ENCODE results near the gene OLA1. TPM values are rescaled to one million over a fixed set of nuclear protein-coding genes. Genes with fewer than 3 reads are reported as not detected.

OLA1 gene
- total and polyA plus RNA-seq, 9 of the 15 experiments (the other 6 are each of a cell fraction or from before 2014, with no cell fraction given) = 208 to 353 (median 225) TPM

- TF ChIP-seq, protein P1, sequence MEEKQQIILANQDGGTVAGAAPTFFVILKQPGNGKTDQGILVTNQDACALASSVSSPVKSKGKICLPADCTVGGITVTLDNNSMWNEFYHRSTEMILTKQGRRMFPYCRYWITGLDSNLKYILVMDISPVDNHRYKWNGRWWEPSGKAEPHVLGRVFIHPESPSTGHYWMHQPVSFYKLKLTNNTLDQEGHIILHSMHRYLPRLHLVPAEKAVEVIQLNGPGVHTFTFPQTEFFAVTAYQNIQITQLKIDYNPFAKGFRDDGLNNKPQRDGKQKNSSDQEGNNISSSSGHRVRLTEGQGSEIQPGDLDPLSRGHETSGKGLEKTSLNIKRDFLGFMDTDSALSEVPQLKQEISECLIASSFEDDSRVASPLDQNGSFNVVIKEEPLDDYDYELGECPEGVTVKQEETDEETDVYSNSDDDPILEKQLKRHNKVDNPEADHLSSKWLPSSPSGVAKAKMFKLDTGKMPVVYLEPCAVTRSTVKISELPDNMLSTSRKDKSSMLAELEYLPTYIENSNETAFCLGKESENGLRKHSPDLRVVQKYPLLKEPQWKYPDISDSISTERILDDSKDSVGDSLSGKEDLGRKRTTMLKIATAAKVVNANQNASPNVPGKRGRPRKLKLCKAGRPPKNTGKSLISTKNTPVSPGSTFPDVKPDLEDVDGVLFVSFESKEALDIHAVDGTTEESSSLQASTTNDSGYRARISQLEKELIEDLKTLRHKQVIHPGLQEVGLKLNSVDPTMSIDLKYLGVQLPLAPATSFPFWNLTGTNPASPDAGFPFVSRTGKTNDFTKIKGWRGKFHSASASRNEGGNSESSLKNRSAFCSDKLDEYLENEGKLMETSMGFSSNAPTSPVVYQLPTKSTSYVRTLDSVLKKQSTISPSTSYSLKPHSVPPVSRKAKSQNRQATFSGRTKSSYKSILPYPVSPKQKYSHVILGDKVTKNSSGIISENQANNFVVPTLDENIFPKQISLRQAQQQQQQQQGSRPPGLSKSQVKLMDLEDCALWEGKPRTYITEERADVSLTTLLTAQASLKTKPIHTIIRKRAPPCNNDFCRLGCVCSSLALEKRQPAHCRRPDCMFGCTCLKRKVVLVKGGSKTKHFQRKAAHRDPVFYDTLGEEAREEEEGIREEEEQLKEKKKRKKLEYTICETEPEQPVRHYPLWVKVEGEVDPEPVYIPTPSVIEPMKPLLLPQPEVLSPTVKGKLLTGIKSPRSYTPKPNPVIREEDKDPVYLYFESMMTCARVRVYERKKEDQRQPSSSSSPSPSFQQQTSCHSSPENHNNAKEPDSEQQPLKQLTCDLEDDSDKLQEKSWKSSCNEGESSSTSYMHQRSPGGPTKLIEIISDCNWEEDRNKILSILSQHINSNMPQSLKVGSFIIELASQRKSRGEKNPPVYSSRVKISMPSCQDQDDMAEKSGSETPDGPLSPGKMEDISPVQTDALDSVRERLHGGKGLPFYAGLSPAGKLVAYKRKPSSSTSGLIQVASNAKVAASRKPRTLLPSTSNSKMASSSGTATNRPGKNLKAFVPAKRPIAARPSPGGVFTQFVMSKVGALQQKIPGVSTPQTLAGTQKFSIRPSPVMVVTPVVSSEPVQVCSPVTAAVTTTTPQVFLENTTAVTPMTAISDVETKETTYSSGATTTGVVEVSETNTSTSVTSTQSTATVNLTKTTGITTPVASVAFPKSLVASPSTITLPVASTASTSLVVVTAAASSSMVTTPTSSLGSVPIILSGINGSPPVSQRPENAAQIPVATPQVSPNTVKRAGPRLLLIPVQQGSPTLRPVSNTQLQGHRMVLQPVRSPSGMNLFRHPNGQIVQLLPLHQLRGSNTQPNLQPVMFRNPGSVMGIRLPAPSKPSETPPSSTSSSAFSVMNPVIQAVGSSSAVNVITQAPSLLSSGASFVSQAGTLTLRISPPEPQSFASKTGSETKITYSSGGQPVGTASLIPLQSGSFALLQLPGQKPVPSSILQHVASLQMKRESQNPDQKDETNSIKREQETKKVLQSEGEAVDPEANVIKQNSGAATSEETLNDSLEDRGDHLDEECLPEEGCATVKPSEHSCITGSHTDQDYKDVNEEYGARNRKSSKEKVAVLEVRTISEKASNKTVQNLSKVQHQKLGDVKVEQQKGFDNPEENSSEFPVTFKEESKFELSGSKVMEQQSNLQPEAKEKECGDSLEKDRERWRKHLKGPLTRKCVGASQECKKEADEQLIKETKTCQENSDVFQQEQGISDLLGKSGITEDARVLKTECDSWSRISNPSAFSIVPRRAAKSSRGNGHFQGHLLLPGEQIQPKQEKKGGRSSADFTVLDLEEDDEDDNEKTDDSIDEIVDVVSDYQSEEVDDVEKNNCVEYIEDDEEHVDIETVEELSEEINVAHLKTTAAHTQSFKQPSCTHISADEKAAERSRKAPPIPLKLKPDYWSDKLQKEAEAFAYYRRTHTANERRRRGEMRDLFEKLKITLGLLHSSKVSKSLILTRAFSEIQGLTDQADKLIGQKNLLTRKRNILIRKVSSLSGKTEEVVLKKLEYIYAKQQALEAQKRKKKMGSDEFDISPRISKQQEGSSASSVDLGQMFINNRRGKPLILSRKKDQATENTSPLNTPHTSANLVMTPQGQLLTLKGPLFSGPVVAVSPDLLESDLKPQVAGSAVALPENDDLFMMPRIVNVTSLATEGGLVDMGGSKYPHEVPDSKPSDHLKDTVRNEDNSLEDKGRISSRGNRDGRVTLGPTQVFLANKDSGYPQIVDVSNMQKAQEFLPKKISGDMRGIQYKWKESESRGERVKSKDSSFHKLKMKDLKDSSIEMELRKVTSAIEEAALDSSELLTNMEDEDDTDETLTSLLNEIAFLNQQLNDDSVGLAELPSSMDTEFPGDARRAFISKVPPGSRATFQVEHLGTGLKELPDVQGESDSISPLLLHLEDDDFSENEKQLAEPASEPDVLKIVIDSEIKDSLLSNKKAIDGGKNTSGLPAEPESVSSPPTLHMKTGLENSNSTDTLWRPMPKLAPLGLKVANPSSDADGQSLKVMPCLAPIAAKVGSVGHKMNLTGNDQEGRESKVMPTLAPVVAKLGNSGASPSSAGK (IDR thresholded peaks at IDR 0.05) = peak; percentile 99
- TF ChIP-seq CBX3 (IDR thresholded peaks at IDR 0.05; ENCODE audit: borderline replicate concordance in 1 of 2, low read length in 2 of 2) (peak in 1 of 2 experiments; percentile 75; a peak in 1 of 3 replicates), ERF (CRISPR knock-in tag; IDR thresholded peaks at IDR 0.05) (peak; percentile 86), PHF8 (IDR thresholded peaks at IDR 0.05; ENCODE audit: borderline replicate concordance, low read length) (peak; percentile 94), ZBTB9 (CRISPR knock-in tag; IDR thresholded peaks at IDR 0.05) (peak; percentile 31; the same call in 1 of the 2 replicates), DIDO1 (tag; IDR thresholded peaks at IDR 0.05; ENCODE audit: low read depth) (0 out of 2 replicates have a peak, but pooled peaks have one; percentile 37), RBM39 (optimal IDR thresholded peaks at IDR 0.05; ENCODE audit: low read depth, low read length) (peak; percentile 90), MTA3 (IDR thresholded peaks at IDR 0.05; ENCODE audit: borderline replicate concordance) (peak; percentile 86), ATF7 (IDR thresholded peaks at IDR 0.05) (peak; percentile 71)
- TF ChIP-seq, protein P2, sequence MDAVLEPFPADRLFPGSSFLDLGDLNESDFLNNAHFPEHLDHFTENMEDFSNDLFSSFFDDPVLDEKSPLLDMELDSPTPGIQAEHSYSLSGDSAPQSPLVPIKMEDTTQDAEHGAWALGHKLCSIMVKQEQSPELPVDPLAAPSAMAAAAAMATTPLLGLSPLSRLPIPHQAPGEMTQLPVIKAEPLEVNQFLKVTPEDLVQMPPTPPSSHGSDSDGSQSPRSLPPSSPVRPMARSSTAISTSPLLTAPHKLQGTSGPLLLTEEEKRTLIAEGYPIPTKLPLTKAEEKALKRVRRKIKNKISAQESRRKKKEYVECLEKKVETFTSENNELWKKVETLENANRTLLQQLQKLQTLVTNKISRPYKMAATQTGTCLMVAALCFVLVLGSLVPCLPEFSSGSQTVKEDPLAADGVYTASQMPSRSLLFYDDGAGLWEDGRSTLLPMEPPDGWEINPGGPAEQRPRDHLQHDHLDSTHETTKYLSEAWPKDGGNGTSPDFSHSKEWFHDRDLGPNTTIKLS (IDR thresholded peaks at IDR 0.05; ENCODE audit: borderline replicate concordance, low read depth) = peak; percentile 85
- TF ChIP-seq, protein P3, sequence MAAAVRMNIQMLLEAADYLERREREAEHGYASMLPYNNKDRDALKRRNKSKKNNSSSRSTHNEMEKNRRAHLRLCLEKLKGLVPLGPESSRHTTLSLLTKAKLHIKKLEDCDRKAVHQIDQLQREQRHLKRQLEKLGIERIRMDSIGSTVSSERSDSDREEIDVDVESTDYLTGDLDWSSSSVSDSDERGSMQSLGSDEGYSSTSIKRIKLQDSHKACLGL (CRISPR knock-in tag; IDR thresholded peaks at IDR 0.05; ENCODE audit: borderline replicate concordance, poor library complexity, severe bottlenecking) = peak; percentile 49
Measured at GRCh38 chr2:174248187-174248997, at the start of gene OLA1 (continued).

Data from K562 (cell line).